Neuronal stem cell (in vitro differentiated cells): ENCODE results near the gene N4BP2L2.

Experiments used
- DNase-seq: peaks from one replicate; pipeline ENCODE4 v3.0.0-alpha.2; 2013; ENCODE audit warnings: low spot score
- H2AFZ ChIP-seq: one replicate; pipeline ENCODE4 v1.6.1; 2013; ENCODE audit warnings: mild to moderate bottlenecking, low read length, inconsistent platforms
- H2AK5ac ChIP-seq: 2 replicates; pipeline ENCODE4 v1.6.1; 2013; ENCODE audit warnings: low read depth, mild to moderate bottlenecking, inconsistent platforms, low read length, moderate library complexity, mixed read lengths
- H2BK120ac ChIP-seq: 2 replicates; pipeline ENCODE4 v1.6.1; 2013; ENCODE audit warnings: low read depth, mild to moderate bottlenecking, inconsistent platforms, low read length, moderate library complexity, mixed read lengths
- H2BK12ac ChIP-seq: one replicate; pipeline ENCODE4 v1.6.1; 2013; ENCODE audit warnings: low read length, inconsistent platforms
- H2BK15ac ChIP-seq: 2 replicates; pipeline ENCODE4 v1.6.1; 2013; ENCODE audit warnings: mild to moderate bottlenecking, low read length, inconsistent platforms, mixed read lengths
- H2BK5ac ChIP-seq: one replicate; pipeline ENCODE4 v1.6.1; 2013; ENCODE audit warnings: inconsistent platforms, mild to moderate bottlenecking, low read length, moderate library complexity
- H3K14ac ChIP-seq: one replicate; pipeline ENCODE4 v1.6.1; 2013; ENCODE audit warnings: low read length, inconsistent platforms
- H3K18ac ChIP-seq: 2 replicates; pipeline ENCODE4 v1.6.1; 2013; ENCODE audit warnings: low read length, inconsistent platforms
- H3K23ac ChIP-seq: 2 replicates; pipeline ENCODE4 v1.6.1; 2013; ENCODE audit warnings: low read depth, mild to moderate bottlenecking, mixed read lengths, low read length, inconsistent platforms; ENCODE audit not compliant: poor library complexity
- H3K27ac ChIP-seq: replicated peaks from 3 replicates; pipeline ENCODE4 v1.5.1; 2013; ENCODE audit warnings: low read length, inconsistent platforms
- H3K27me3 ChIP-seq, 3 experiments: 2 replicates each; pipeline ENCODE4 v1.6.1; 2013; ENCODE audit warnings: low read length in 3 of 3, mild to moderate bottlenecking in 2 of 3, inconsistent platforms in 1 of 3, low read depth in 1 of 3, mixed read lengths in 1 of 3, moderate library complexity in 1 of 3; ENCODE audit not compliant: control insufficient read depth in 3 of 3, insufficient read depth in 3 of 3
- H3K36me3 ChIP-seq, 2 donors: replicated peaks in 1 of 2; 2 replicates each; pipeline ENCODE4 v1.6.1; 2013; ENCODE audit warnings: low read length in 2 of 2; ENCODE audit not compliant: control insufficient read depth in 2 of 2, insufficient read depth in 2 of 2
- H3K4ac ChIP-seq: 2 replicates; pipeline ENCODE4 v1.6.1; 2013; ENCODE audit warnings: inconsistent platforms, mild to moderate bottlenecking, low read length, moderate library complexity
- H3K4me1 ChIP-seq, 2 donors: 1 replicate in 1 of 2; 2 replicates in 1 of 2; pipeline ENCODE4 v1.6.1; 2013; ENCODE audit warnings: low read length in 2 of 2, low read depth in 1 of 2; ENCODE audit not compliant: control insufficient read depth in 2 of 2, insufficient read depth in 1 of 2
- H3K4me2 ChIP-seq: one replicate; pipeline ENCODE4 v1.6.1; 2013; ENCODE audit warnings: mild to moderate bottlenecking, low read length, inconsistent platforms; ENCODE audit not compliant: insufficient read depth, poor library complexity, severe bottlenecking
- H3K4me3 ChIP-seq, 2 donors: 2 replicates each; pipeline ENCODE4 v1.5.1; 2013; ENCODE audit warnings: low read length in 2 of 2, mild to moderate bottlenecking in 2 of 2, inconsistent platforms in 1 of 2, moderate library complexity in 1 of 2
- H3K79me1 ChIP-seq: one replicate; pipeline ENCODE4 v1.6.1; 2013; ENCODE audit warnings: low read depth, mild to moderate bottlenecking, inconsistent platforms, low read length, moderate library complexity
- H3K9ac ChIP-seq: one replicate; pipeline ENCODE4 v1.6.1; 2013; ENCODE audit warnings: mild to moderate bottlenecking, low read depth, low read length, inconsistent platforms; ENCODE audit not compliant: poor library complexity
- H3K9me3 ChIP-seq, 2 donors: replicated peaks in 1 of 2; 2 replicates each; pipeline versions ENCODE3 to v1.6.1; 2013; ENCODE audit warnings: low read length in 2 of 2, mild to moderate bottlenecking in 2 of 2, inconsistent platforms in 1 of 2, low read depth in 1 of 2, mixed read lengths in 1 of 2, moderate library complexity in 1 of 2; ENCODE audit not compliant: control insufficient read depth in 2 of 2, insufficient read depth in 1 of 2
- H4K8ac ChIP-seq: one replicate; pipeline ENCODE4 v1.6.1; 2013; ENCODE audit warnings: low read depth, mild to moderate bottlenecking, inconsistent platforms, low read length, moderate library complexity
- H4K91ac ChIP-seq: one replicate; pipeline ENCODE4 v1.6.1; 2013; ENCODE audit warnings: low read length, low read depth, mild to moderate bottlenecking, inconsistent platforms; ENCODE audit not compliant: poor library complexity
- WGBS, 2 donors: extraction: QIAGEN DNeasy Blood & Tissue Kit; methylation state at CpG; one replicate each; pipeline ENCODE4 v1.1.7; 2013; ENCODE audit warnings: missing lambda C conversion rate in 2 of 2, mixed read lengths in 1 of 2; ENCODE audit not compliant: insufficient read length in 2 of 2, insufficient replicate concordance in 1 of 2; ENCODE audit errors: extremely low coverage in 2 of 2; 5-methylcytosine and 5-hydroxymethylcytosine counted together

Gene N4BP2L2

GRCh38 chr13:32535748-32536147, 2.8 kb downstream of the N4BP2L2 start:
- Histone ChIP-seq H2BK12ac (no peak overlapping the region), H3K36me3 (peaks cover 5 to 57% of the 10 kb centered on the region in 2 donors), H3K79me1 (peaks cover 2% of the 10 kb centered on the region), H2AFZ (no peak overlapping the region), H2BK15ac (no peak overlapping the region), H3K4me1 (no peaks in the 10 kb centered on the region), H4K91ac (no peak overlapping the region), H2BK120ac (no peak overlapping the region), H2AK5ac (no peak overlapping the region), H3K18ac (no peak overlapping the region), H3K23ac (no peak overlapping the region), H3K27ac (no peak overlapping the region), H3K9ac (no peak overlapping the region), H3K14ac (no peak overlapping the region), H3K4me2 (no peak overlapping the region), H3K9me3 (peaks cover 0 to 27% of the 10 kb centered on the region in 2 donors), H3K4ac (no peak overlapping the region), H2BK5ac (no peak overlapping the region), H3K27me3 (no peaks in the 10 kb centered on the region), H3K4me3 (no peak overlapping the region), H4K8ac (no peak overlapping the region)
- WGBS, 2 donors, result no CpG with 5 or more reads among the region's 2 CpGs
- no peak for DNase-seq

GRCh38 chr13:32535115-32535514, 3.5 kb downstream of the N4BP2L2 start:
- no peak overlapping the region for H3K9ac ChIP-seq
- WGBS, 2 donors, result no CpG with 5 or more reads among the region's 1 CpG
- H3K27me3 ChIP-seq, result no peaks in the 10 kb centered on the region
- H3K9me3 ChIP-seq, result peaks cover 0 to 27% of the 10 kb centered on the region in 2 donors
- no peak overlapping the region for H4K8ac ChIP-seq
- no peak overlapping the region for H3K23ac ChIP-seq
- H3K4me3 ChIP-seq, result no peak overlapping the region
- no peak overlapping the region for H3K27ac ChIP-seq
- H4K91ac ChIP-seq, result no peak overlapping the region
- H3K4ac ChIP-seq, result no peak overlapping the region
- no peak overlapping the region for H2BK12ac ChIP-seq
- H2BK15ac ChIP-seq, result no peak overlapping the region
- H3K4me2 ChIP-seq, result no peak overlapping the region
- no peaks in the 10 kb centered on the region for H3K4me1 ChIP-seq
- no peak overlapping the region for H2BK5ac ChIP-seq
- no peak overlapping the region for H3K14ac ChIP-seq
- H2BK120ac ChIP-seq, result no peak overlapping the region
- no peak overlapping the region for H3K18ac ChIP-seq
- H3K79me1 ChIP-seq, result peaks cover 2% of the 10 kb centered on the region
- no peak overlapping the region for H2AK5ac ChIP-seq
- peaks cover 5 to 63% of the 10 kb centered on the region in 2 donors for H3K36me3 ChIP-seq
- no peak overlapping the region for H2AFZ ChIP-seq
- DNase-seq, result no peak

GRCh38 chr13:32530841-32531253, 7.7 kb downstream of the N4BP2L2 start:
- no peak for DNase-seq
- no peak overlapping the region for H2BK15ac ChIP-seq
- no CpG with 5 or more reads among the region's 2 CpGs for WGBS, 2 donors

GRCh38 chr13:32528358-32528757, 10.2 kb downstream of the N4BP2L2 start:
- Histone ChIP-seq H4K91ac (no peak overlapping the region), H4K8ac (no peak overlapping the region), H3K27ac (no peak overlapping the region), H3K18ac (no peak overlapping the region), H3K36me3 (peaks cover 2 to 81% of the 10 kb centered on the region in 2 donors), H3K79me1 (no peaks in the 10 kb centered on the region), H3K4me3 (no peak overlapping the region), H3K4me1 (no peaks in the 10 kb centered on the region), H2BK5ac (no peak overlapping the region), H3K27me3 (no peaks in the 10 kb centered on the region), H2AK5ac (no peak overlapping the region), H2BK12ac (no peak overlapping the region), H2BK15ac (no peak overlapping the region), H3K23ac (no peak overlapping the region), H2BK120ac (no peak overlapping the region), H3K14ac (no peak overlapping the region), H2AFZ (no peak overlapping the region), H3K9ac (no peak overlapping the region), H3K4me2 (no peak overlapping the region), H3K9me3 (peaks cover 0 to 3% of the 10 kb centered on the region in 2 donors), H3K4ac (no peak overlapping the region)
- whole genome bisulfite sequencing, 2 donors, result no CpG with 5 or more reads among the region's 3 CpGs
- DNase-seq, result no peak

More at GRCh38 chr13:32530841-32531253, 7.7 kb downstream of the N4BP2L2 start:
- Histone ChIP-seq H2AK5ac (no peak overlapping the region), H3K4ac (no peak overlapping the region), H3K27me3 (no peaks in the 10 kb centered on the region), H3K79me1 (no peaks in the 10 kb centered on the region), H3K23ac (no peak overlapping the region), H2BK12ac (no peak overlapping the region), H2AFZ (no peak overlapping the region), H4K8ac (no peak overlapping the region), H4K91ac (no peak overlapping the region), H3K27ac (no peak overlapping the region), H3K4me3 (no peak overlapping the region), H3K4me2 (no peak overlapping the region), H3K9ac (no peak overlapping the region), H2BK120ac (no peak overlapping the region), H3K36me3 (peaks cover 0 to 87% of the 10 kb centered on the region in 2 donors), H3K14ac (no peak overlapping the region), H2BK5ac (no peak overlapping the region), H3K18ac (no peak overlapping the region), H3K4me1 (no peaks in the 10 kb centered on the region), H3K9me3 (peaks cover 0 to 14% of the 10 kb centered on the region in 2 donors)
